Breast epithelium (tissue), 3 donors: ENCODE results near the gene ANO2.

ENCODE experiments used
- POLR2A ChIP-seq: fragments of 450-650 bp; IDR thresholded peaks from one replicate; pipeline ENCODE4 v1.6.1; 2016; ENCODE audit warnings: antibody characterized with exemption, mild to moderate bottlenecking, moderate library complexity
- POLR2AphosphoS5 ChIP-seq, 3 donors: sonication (generic); formaldehyde crosslinking; IDR thresholded peaks; one replicate each; pipeline ENCODE4 v1.6.1; 2017; ENCODE audit warnings: antibody characterized with exemption in 3 of 3
- TF ChIP-seq, protein P1 (sequence below), 3 donors: fragments of 450-650 bp; IDR thresholded peaks; one replicate each; pipeline ENCODE4 v1.5.1; 2016 to 2017; ENCODE audit warnings: antibody characterized with exemption in 3 of 3, mild to moderate bottlenecking in 3 of 3, moderate library complexity in 3 of 3

DNA sequence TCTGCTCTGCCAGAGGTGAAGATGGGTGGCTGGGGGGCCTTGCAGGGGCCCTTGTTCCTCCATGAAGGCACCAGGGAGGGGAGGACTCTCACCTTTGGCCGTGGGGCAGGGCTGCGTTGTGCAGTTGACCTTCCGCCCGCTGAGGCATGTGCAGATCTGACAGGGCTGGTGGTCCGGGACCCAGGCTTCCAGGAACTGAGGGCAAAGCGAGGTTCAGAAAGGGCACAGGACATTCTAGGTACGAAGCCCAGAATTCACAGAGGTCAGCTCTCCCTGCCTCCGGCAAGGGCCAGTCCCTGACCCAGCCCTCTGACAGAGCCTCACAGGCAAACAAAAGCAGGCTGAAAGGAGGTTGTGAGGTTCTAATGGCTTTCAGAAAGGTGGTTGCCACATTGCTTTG lies 40.4 kb upstream of the ANO2 start:
- TF ChIP-seq POLR2A: no peak
- TF ChIP-seq, protein P1, sequence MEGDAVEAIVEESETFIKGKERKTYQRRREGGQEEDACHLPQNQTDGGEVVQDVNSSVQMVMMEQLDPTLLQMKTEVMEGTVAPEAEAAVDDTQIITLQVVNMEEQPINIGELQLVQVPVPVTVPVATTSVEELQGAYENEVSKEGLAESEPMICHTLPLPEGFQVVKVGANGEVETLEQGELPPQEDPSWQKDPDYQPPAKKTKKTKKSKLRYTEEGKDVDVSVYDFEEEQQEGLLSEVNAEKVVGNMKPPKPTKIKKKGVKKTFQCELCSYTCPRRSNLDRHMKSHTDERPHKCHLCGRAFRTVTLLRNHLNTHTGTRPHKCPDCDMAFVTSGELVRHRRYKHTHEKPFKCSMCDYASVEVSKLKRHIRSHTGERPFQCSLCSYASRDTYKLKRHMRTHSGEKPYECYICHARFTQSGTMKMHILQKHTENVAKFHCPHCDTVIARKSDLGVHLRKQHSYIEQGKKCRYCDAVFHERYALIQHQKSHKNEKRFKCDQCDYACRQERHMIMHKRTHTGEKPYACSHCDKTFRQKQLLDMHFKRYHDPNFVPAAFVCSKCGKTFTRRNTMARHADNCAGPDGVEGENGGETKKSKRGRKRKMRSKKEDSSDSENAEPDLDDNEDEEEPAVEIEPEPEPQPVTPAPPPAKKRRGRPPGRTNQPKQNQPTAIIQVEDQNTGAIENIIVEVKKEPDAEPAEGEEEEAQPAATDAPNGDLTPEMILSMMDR (IDR thresholded peaks at IDR 0.05): no peak
- TF ChIP-seq POLR2AphosphoS5 (IDR thresholded peaks at IDR 0.05): no peak
